DMS 273 treated with DMSO at 0.1 percent for 48 hours (cell line): ENCODE data around the gene RAP1GAP.

Experiments
- DNase-seq: peaks from one replicate; lab custom pipeline; 2025; lab: John Stamatoyannopoulos, UW

The RAP1GAP gene

DNA sequence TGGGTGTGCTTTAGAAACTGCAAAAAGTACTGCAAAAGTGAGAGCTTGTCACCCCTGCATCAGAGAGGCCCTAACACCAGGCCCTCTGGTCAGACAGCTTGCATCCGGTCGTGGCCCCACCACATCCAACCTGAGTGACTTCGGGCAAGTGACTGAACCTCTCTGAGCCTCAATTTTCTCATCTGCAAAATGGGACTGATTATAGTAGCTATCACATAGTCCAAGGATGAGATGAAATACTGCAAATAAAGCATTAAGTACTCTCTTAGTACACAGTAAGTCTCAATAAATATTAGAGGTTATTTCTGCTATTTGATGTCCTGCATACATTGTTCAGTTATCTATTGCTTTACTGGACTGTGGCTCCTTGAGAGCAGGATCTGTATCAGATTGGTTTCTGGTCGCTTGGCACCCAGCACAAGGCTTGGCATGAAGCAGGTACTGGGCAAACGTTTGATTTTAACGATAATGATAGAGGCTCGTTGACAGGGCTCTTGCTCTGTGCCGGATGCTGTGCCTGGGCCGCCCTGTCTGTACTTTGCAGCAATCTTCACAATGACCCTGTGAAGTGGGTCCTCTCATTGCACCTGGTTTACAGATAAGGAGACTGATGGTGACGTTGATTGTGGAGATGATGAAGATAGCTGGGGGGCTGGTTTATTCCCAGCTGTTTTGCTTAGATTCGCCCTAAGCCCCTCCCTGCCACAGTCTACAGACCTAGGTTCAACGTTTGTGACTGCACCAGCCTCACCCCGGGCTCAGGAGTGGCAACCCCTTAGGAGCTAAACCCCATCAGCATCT, 43.6 kb downstream of the RAP1GAP start:
- DNase-seq, result no peak

DNA sequence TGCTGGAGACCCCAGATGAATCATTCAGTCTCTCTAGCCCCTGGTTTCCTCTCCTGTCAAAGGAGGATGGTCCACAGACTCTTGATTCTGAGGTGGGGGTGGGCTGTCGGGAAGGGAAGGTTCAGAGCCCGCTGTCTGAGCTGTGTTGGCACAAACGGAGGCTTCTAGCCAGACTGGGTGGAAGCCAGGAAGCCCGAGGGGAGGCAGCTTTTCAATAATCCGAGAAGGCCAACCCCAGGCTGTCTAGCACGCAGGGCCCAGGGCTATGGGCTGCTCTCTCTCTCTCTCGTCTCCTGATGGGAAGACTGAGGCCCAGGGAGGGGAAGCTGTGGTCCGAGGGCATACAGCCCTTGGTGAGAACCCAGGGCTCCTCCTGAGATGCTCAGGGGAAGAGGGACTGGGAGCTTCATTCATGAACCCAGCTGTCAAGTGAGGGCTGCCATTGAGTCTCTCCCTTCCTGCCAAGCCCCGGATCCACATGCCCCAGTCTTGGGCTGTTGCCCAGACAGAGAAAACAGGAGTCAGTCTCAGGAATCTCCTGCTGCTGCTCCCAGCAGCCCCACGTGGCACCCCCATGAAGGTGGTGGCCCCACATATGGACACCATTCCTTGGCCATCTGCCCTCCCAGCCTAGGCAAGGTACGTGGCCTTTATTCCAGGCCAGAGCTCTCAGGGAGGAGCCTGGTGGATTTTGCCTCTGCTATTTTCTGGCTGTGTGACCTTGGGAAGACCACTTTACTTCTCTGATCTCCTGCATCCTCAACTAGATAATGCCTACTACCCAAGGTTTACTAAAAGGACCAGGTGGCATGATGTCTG, 44.4 kb downstream of the RAP1GAP start:
- DNase-seq, result peak; percentile 71

DNA sequence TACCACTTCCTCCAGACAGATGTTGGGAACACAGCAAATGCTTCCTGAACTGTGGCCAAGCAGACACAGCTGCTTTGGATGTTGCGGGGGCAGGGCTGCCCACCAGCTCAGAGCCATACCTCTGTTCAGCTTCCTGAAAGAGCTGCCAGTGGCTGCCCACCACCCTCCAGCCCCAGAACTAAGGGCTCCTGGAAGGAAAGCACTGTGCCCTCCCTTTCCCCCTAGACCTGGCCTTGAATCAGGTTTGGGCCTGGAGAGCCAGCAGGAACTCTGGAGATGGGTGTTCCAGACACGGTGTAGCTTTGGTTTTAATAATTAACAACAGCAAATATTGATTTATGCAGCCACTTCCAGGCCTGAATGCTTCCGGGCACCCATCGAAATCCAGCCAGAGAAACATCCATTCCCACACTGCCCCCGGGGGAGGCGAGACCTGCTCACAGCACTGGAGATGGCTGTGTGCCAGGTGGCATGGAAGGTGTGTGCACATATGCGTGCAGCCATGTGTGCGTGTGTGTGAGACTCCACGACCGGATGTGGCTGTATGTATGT, 45.7 kb downstream of the RAP1GAP start:
- DNase-seq, result no peak

DNA sequence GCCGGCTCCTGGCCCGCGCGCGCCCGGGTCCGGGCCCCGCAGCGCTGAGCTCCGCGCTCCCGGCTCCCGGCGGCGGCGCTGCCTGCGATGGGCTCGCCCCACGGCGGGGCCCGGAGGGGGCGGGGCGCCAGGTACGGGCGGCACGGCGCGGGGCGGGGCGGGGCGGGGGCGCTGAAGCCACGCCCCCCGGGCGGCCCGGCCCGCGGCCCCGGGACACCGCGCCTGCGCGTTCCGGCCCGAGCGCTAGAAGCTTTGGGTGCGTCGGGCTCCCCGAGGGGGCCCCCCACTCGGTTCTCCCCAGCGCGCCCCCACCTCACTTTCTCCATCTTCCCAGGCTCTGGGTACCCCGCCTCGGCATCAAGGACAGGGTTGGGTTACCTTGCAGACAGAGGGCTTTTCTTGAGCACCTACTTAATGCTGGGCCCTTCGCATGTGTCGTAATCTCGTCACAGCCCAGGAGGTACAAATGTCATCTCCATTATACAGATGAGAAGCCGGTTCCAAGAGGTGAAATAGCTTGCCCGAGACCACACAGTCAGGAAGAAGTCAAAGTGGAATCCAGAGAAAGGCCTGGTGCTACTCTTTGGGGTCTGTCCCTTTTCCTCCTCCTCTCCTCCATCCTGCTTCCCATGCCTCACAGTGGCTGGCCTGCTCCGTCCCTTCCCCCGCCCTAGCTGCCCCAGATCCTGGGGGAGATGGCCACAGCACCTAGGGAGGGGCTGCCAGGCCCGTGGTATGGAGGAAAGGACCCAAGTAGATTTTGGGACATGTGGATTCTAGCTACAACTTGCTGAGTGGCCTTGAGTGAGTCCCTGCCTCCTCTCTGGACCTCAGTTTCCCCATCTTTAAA, 46.5 kb downstream of the RAP1GAP start:
- DNase-seq, result no peak

DNA sequence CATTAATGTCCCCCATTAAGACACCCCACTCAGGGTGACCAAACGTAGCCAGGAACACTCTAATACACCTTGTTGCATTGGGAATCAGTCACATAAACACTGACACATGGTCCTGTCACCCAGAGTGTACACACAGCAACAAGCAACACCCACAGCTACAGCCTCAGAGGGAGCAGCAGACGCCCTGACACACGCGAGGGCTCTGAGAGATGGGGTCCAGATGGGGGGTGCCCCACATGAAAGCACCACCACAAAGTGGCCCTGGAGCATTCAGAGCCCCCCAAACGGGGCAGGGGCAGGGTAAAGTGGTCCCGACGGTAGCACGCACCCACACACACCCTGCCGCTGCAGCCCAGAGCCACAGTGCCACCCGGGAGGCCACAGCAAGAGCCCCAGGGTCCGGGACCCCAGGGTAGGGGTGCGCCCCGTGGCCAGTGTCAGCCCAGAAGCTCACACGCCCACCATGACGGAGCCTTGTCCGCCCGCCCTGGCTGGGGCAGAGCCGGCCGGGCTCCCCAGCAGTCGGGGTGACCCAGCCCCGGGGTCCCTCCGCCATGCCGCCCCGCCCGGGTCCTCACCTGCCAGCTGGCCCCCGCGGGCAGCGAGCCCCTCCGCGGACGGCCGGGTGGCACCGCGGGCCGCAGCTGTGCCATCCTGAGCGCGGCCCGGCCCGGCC, 47.3 kb downstream of the RAP1GAP start:
- DNase-seq, result no peak

DNA sequence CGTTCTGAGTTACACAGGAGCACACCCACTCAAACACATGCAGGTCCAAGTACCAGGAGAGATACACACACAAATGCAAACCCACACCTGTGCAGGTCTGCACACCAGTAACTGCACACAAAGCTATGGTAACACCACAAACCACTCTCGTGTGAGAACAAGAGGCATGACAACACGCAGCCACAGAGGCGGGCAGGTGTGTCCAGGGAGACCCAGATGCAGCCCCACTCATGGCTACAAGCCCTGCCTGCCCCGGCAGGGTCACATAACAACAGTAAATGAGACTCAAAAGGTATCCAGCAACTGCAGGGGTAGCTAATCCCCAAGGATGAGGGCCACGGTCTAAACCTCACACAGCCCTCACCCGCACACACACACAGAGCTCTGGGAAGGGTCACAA, 48.1 kb downstream of the RAP1GAP start:
- DNase-seq, result no peak

DNA sequence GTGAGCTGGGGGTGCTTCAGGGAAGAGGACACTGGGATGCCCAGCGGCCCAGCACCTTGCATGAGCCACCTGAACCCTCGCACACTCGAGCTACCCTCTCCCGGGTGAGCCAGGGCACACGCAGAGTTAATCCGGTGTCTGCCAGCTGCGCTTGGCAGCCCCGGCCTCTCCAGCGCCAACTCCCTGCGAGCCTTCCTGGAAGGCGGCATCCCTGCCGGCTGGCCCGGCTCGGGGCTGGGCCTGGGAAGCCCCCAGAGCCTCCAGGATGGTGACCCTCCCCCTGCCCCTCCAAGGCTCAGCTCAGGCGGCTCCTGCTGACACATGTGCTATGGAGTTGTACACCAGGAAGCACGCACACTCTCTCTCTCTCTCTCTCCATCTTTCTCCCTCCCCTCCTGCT, 48.7 kb downstream of the RAP1GAP start:
- DNase-seq, result no peak

DNA sequence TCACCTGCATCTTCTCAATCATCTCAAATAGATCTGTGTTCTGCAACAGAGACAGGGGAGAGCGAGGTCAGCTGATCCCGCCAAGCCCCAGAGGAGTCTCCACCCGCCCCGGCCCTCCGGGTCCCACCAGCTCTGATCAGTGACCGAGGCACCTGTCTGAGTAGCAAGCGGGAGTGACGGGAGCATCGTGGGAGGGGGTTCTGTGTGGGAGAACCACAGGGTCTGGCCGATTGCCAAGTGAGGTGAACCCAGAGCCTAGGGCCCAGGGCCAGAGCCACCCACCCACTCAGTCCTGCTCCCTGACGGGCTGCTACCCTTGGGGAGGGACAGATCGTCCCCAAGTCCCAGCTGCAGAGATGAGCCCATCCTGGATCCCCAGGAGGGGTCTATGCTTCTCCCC, 49.1 kb downstream of the RAP1GAP start:
- DNase-seq, result no peak

DNA sequence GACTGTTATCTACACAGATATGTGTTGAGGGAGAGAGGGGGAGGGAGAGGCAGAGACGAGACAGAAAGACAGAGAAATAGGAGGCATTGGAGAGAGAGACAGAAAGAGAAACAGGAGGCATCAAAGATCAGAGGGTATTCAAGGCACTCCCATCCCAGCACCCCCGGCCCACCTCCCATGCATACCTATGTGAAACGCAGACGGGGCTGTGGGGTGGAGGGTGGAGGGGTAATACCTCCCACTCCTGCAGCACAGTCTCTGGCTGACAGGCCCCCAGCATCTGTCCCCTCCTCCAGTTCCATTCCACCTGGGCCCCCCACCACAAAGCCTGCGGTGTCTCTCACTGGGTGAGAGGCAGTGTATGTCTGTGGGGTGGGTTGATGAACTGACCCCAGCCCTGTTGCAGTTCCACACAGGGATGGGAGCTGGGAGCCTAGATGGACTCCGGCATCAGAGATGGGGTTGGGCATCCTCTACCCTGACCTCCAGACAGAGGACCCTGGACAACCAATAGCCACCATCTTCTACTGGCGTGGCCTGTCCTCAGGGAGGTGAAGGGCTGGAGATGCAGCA, 49.7 kb downstream of the RAP1GAP start:
- DNase-seq, result no peak

DNA sequence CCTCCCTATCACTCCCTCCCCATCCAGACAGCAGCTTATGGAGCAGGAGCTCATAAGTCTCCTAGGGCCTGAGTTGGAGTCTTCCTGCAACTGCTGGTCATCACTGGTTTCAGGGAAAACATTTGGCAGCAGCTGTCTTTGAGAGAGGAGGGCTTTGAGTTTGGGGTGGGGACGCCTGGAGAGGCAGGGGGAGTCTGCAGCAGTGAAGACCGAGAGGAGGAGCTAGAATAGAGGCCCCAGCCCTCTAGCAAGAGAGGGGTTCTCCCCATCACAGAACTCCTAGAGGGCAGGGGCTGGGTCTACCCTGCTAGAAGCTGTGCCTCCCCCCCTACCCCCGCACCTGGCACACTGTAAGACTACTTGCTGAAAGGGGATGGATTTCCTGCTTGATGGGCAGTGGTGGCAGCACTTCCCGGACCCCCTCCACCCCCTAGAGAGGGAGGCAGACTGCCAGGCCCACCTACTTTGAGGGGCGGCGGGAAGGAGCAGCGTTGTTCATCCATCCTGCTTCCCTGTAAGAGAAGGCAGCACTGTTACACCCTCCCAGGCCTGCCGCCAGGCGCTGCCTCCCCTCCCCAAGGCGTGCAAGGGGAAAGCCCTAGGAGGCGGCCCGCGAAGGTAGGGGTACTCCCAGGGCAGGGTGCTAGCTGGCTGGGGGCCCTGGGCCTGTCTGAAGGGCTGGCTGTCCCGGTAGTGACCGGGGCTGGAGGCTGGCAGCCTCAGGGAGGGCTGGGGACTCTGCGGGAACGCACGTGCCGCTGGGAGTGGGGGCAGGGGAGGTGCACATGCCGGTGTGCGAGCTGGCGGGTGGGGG, 50.4 kb downstream of the RAP1GAP start:
- no peak for DNase-seq

DNA sequence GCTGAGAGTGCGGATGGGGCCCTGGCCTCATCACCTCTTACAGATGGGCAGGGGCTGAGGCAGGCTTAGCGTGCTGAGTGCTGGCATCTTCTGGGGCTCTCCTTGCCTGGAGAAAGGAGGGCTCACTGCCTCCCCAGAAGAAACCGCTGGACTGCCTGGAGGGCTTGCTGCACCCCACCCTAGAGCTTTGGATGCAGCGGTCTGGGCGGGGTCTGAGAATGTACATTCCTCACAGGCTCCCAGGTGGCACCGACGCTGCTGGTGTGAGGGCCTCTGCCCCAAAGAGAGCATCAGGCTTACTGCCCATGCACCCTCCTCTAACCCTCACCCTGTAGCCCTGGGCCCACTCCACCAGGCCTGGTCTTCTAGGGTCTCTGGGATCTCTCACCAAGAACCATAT, 51.1 kb downstream of the RAP1GAP start:
- DNase-seq, result no peak

DNA sequence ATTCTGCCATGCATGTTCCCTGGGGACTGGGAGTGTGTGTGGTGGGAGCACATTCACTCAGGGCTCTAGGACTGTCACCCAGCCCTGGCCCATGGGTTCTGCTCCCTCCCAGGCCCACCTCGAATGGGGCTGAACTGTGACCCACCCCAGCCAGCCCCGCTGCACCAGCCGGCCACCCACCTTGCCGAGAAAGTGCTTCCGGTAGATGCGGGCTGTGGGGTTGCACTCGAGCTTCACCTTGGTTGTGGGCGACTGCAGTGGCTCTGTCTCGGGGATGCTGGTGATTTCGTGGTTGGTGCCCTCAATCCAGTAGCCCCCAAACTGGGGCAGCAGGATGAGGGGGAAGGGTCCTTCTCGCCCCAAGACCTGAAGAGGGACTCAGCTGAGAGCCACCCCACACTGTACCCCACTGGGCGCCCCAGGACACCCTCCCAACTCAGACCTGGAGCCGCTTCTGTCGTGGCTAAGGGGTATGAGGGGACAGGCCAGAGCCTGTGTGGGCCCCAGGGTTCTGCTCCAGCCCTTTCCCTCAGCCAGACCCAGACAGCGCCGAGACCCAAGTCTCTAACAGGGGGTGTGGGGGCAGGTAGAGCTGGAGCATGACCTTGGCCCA, 51.9 kb downstream of the RAP1GAP start:
- no peak for DNase-seq

DNA sequence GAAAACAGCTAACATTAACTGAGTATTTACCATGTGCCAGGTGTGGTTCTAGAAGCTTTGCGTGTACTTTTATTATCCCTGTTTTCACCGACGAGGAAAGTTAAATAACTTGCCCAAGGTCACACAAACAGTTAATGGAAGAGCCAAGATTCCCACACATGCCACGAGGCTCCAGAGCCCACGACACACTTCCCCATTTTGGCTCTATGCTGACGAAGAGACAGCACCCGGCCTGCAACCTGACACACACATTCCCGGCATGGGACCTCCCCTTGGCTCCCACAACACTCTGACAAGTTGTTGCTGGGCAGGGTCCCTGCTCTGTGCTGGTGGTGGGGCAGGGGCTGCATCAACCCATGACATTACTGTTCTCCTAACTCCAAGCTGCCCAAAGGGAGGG, 52.8 kb downstream of the RAP1GAP start:
- no peak for DNase-seq

DNA sequence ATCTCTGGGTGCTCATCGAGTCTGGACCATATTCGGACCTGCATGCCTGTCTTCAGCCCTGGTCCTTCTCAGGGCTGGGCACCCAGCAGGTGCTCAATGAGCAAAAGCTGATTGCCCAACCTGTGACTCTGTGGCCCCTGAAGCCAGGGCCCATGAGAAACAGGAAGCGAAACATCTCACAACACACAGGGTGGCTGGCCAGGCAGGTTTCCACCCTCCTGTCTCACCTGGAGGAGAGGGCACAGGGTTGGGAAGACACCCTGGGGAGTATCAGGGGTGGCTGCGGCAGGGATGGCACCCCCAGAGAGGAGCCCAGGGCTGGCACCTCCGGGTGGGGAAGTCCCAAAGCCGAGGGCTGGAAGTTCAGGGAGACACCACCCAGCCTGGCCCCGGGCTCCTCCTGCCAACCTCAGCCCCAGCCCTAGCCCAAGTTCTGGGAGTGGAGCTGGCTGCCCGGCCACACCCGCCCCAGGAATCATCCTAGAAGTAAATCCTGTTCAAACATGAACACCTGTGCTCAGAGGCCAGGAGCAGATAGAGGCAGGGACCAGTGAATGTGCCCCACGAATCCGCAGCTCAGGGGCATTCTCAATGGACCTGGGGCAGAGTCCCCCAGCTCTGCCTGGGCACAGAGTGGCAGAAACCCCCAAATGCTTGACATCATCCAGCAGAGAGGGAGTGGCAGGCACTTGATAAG, 54.6 kb downstream of the RAP1GAP start:
- DNase-seq, result no peak

DNA sequence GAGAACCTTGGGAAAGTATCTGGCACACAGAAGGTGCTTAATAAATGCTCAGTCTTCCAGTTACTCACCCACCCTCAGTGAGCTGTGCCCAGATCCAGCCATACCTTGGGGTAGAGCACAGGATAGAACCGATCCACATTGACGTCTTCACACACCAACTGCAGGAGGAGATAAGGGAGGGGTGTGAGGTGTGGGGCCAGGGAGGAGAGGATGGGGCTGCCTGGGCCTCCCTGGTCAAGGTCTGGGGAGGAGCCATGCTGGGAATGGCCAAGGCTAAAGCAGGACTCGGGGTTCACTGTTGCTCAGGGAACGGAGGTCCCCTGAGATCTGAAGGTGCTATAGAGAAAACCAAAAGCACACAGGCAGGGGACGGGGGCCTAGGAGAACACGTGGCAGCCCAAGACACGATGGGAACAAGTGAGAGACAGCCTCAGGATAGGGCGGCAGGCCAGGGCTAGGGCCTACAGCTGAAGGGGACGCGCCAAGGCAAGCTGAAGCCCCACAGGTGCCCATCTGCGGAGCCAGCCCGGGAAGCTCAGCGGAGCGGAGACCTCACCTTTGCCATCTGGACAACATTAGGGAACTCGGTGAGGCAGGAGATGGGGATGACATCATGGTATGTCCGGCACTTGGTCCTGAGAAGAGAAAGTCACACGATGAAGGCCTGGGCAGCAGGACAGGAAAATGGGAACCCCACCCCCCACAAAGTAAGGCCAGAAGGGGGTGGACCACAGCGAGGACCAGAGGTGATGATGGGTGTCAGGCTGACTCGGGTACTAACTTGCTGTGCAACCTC, 55.9 kb downstream of the RAP1GAP start:
- no peak for DNase-seq

DNA sequence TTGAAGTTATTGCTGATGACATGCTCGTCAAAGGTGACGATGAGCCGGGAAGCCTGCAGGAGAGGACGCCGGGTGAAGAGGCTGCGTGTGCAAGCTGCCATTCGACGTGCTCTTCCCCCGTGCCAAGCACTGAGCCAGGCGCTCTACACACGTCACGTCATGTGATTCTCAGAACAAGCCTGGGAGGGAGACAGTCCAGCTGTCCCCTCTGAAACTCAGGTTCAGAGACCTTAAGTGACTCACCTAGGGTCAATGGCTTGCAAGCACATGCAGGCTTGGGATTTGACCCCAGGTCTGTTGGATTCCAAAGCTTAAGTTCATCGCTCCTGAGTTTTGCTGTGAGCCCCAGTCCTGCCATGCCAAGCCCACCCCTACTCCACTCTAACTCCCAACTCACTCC, 57.1 kb downstream of the RAP1GAP start:
- DNase-seq, result no peak

DNA sequence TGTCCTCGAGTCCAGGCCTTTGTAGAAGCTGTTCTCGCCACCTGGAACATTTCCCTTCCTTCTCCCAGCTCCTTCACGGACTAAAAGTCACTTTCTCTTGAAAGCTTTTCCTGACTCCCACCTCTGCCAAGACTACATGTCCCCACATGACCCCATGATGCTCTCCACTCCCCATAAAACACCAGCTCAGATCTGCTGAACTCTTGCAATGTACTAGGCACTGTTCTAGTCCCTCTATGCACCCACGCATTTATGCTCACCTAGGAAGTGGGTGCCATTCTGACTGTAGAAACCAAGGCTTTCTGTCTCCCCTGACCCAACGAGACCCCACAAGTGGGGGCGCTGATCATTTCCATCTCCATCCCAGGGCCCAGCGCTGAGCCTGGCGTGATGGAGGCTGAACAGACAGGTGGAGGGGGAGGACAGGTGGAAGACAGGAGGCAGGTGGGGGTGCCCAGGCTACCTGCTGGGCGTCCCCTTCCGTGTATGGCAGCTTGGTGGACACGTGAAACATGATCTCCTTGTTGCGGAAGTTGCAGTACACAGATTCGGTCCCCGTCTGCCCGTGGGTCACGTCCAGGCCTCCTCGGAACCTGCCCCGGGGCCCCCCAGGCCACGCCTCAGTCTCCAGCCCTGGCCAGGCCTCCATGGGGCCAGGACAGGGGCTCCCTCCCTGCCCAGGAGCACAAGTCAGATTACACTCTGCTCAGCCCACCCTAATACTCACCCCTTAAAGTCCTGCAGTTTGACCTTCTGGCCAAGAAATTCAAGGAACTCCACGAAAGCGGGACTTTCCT, 58.0 kb downstream of the RAP1GAP start:
- no peak for DNase-seq

DNA sequence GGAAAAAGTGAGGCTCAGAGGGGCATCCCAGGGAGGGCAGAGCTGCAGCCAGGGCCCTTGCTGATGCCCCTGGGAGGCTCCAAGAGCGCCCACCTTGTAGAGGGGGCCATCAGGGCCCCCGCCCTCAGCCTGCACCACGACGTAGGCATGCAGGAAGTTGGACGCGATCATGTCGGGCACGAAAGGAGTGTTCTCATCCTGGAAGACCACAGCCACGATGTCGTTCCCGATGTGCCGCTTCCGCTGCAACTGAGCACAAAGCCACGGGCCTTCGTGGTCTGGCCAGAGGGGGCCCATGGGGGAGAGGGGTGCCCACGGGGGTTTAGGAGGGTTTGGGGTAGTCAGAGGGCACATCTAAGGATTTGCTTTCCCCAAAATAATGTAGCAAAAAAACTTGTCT, 59.1 kb downstream of the RAP1GAP start:
- no peak for DNase-seq
